ENCODE results near the gene TMEM174. TPM values are rescaled to one million over a fixed set of nuclear protein-coding genes. Genes with fewer than 3 reads are reported as not detected.

The TMEM174 gene
- total RNA-seq (2022; extraction: Qiagen RNA extraction; ENCODE audit: low read depth), result not detected in 5 replicates

GRCh38 chr5:73172951-73173350 is at the start of gene TMEM174:
TSS of gene TMEM174 (plus strand) at chr5:73173193. CDS start at chr5:73173244, 51 bp downstream.

Other genes with a start within 250 kb of the TMEM174 start
- 11.6 to 19.1 TPM (median 14.1 TPM) in 5 replicates for gene FCHO2, start 217.2 kb upstream of the TMEM174 start, total RNA-seq (2022; extraction: Qiagen RNA extraction; ENCODE audit: low read depth)
- 4.8 to 7.4 TPM (median 6.3 TPM) in 5 replicates for gene TMEM171, start 52.6 kb upstream of the TMEM174 start, total RNA-seq (2022; extraction: Qiagen RNA extraction; ENCODE audit: low read depth)